H1 (cell line): ENCODE measurements around the gene ARSK. TPM values are rescaled to one million over a fixed set of nuclear protein-coding genes. Genes with fewer than 3 reads are reported as not detected.

ENCODE experiments used
- CBX8 ChIP-seq: fragments of 300-800, 300-1000 bp; sonication (generic); IDR thresholded peaks from 2 replicates; pipeline ENCODE4 v1.7.1; 2016; ENCODE audit warnings: low read depth, low read length, borderline replicate concordance
- EZH2 ChIP-seq: fragments of 200-600 bp; sonication (generic); IDR thresholded peaks from 2 replicates; pipeline ENCODE4 v1.7.1; 2012; ENCODE audit warnings: low read depth, mild to moderate bottlenecking, moderate library complexity, low read length, inconsistent platforms; ENCODE audit not compliant: severe bottlenecking
- NRF1 ChIP-seq: IDR thresholded peaks from 2 replicates; pipeline ENCODE4 v1.6.1; 2011; ENCODE audit warnings: mild to moderate bottlenecking, low read depth, low read length, improper control_type of control experiment
- POU5F1 ChIP-seq: IDR thresholded peaks from 2 replicates; pipeline ENCODE4 v1.6.1; 2011; ENCODE audit warnings: low read depth, mild to moderate bottlenecking, low read length, moderate library complexity
- RNF2 ChIP-seq: fragments of 200-900, 300-1000 bp; sonication (generic); IDR thresholded peaks from 2 replicates; pipeline ENCODE4 v1.7.1; 2016; ENCODE audit warnings: borderline replicate concordance, low read depth, mild to moderate bottlenecking, antibody characterized with exemption, low read length; ENCODE audit not compliant: poor library complexity, severe bottlenecking; ENCODE audit errors: missing control alignments
- SIN3A ChIP-seq, 2 experiments: IDR thresholded peaks in 1 of 2; conservative IDR thresholded peaks in 1 of 2; 2 replicates each; pipeline ENCODE4 v1.6.1; 2011 to 2012; ENCODE audit warnings: low read length in 2 of 2, improper control_type of control experiment in 1 of 2, low read depth in 1 of 2, mild to moderate bottlenecking in 1 of 2
- SIRT6 ChIP-seq: IDR thresholded peaks from one replicate; pipeline ENCODE4 v1.7.1; 2012; ENCODE audit warnings: low read length, inconsistent platforms
- polyA plus RNA-seq, 7 experiments: library from polyadenylated mRNA; depleted of rRNA in 3 of 7; stranded (reverse) in 5 of 7; unstranded in 2 of 7; fragments of >200 nt in 5 of 7; fragments of 200-250 nt in 2 of 7; gene quantifications; 1 replicate in 5 of 7; 2 replicates in 1 of 7; 4 replicates in 1 of 7; pipeline versions ENCODE4 v1.2.1 to v1.2.3, GENCODE V29; 2011 to 2013; ENCODE audit warnings: missing spikeins in 2 of 7, mixed read lengths in 2 of 7
- total RNA-seq: library from RNA; stranded (reverse); fragmentation: NEBNext Ultra II Directional; extraction: Animal tissue kit (Norgen Biotek cat#: 25700); gene quantifications from 2 replicates; pipeline ENCODE4 v1.2.1, GENCODE V29; 2021

ARSK gene
- total and polyA plus RNA-seq, 2 of the 8 experiments (the other 6 are each of a cell fraction or from before 2014, with no cell fraction given), result 8.4 to 14.1 TPM

DNA sequence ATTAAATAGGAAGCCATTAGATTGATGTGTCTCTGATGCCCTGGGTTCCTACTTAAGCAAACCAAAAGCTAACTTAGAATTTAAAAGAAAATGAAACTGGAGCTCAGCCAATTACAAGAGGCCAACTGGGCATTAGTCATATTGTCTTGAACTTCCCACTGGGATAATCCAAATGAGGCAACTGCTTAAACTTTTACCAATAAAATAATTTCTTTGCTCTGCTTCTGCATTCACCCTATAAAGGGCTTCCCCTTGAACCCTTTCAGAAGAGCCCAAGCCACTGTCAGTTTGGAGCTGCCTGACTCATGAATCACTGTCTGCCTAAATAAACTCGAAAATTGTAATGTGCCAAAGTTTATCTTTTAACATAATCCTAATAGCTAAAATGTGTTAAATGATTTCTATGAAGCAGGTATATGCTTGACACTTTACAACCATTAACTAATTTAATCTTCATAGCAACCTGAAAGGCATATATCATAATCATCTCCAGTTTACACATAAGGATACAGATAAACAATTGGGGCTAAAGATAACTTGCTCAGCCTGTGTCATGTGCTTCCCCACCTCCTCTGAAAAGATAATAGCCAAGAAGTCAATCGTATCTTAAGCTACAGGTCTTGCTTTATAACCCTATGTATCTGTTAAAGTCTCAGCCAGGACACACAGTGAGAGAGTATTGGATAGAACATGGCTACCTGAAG is 76.5 kb downstream of the ARSK start (continued):
- TF ChIP-seq RNF2 (no peak), EZH2 (no peak), SIN3A (conservative IDR thresholded peaks at IDR 0.05 in 1 of 2, IDR thresholded peaks at IDR 0.05 in 1 of 2; ENCODE audit: low read depth in 1 of 2, low read length in 2 of 2) (no peak), POU5F1 (no peak), NRF1 (no peak), SIRT6 (no peak), CBX8 (no peak)
- TF ChIP-seq, all 59 proteins: peak for 0
